Germinal center (tissue), 1 donor: ENCODE results near the gene HSPA8.
"Not testable (repeated sequence)": the region's sequence is repeated elsewhere in the genome, so short reads cannot be mapped to it uniquely, and the experiment has no call there.

Source experiments
- DNase-seq: peaks from one replicate; pipeline ENCODE4 v3.0.0; 2012; ENCODE audit warnings: mixed read lengths, low spot score

The HSPA8 gene

DNA sequence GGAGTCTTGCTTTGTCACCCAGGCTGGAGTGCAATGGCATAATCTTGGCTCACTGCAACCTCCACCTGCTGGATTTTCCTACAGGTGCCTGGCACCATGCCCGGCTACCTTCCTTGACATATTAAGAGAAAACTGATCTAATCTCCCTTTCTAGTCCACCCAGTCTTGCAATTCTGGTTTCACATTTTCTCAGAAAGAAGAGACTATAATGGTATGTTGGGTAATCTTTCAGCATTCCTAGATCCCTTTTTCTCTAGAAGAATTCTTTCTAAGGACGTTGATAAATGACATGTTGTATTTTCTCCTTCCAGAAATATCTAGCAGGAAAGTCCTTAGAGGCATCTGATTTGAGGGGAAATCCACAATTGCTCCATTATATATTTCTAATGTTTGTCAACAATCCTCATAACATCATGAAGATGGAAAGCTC lies 10.4 kb upstream of the HSPA8 start:
- no peak for DNase-seq

DNA sequence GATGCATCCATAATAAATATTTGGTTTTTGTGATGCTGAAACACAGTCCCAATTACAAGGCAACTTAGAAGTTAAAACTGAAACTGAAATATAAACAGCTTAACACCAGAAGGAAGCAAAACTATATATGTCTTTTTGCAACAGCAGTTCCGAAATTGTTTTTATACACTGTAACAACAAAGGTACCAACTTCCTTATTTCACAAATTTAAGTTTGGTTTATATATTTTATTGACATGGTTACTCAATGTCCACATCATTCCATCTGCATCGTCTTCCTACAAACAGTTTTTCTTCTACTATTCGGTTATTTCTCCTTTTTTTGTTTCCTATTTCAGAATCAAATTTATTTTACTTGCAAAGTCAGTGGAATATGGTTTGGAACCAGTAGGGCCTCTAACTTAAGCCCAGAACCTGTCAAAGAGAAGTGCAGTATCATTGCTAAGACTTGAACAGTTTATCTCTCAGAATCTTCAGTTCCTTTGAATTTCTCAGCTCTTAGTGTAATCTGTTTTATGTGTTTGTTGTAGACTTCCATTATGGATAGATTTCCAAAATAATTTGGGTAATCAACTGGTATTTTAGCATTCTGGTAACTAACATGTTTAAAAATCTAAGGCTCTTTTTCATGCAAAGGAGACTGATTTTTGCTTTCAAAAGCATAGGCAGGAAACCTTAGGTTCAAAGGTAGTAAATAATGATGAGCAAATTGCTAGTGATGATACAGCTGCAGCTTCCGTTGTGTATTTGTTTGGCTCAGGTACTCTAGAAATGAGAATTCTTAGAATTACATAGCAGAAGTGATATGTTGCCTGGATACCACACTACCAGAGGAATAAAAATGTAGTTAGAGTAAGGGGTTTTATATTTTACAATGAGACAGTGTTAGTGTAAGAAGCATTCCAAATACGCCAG lies 8.2 kb upstream of the HSPA8 start:
- peak; percentile 36 for DNase-seq

DNA sequence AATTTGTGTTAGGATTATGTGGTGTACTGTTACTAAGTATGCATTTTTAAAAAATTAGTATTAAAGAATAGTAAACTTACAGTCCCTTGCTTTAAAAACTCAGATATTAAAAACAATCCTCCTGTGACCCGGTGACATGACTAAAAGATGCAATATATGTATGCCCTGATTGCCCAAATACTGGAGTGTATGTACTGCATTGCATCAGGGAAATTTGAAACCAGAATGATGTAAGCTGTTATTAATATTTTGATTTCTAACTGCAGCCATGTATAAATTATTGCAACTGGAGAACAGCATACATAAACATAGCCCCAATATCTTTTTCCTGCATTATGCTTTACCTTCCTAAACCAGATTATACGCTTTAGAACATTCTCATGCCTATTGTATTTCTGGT lies 3.7 kb upstream of the HSPA8 start:
- DNase-seq = no peak

DNA sequence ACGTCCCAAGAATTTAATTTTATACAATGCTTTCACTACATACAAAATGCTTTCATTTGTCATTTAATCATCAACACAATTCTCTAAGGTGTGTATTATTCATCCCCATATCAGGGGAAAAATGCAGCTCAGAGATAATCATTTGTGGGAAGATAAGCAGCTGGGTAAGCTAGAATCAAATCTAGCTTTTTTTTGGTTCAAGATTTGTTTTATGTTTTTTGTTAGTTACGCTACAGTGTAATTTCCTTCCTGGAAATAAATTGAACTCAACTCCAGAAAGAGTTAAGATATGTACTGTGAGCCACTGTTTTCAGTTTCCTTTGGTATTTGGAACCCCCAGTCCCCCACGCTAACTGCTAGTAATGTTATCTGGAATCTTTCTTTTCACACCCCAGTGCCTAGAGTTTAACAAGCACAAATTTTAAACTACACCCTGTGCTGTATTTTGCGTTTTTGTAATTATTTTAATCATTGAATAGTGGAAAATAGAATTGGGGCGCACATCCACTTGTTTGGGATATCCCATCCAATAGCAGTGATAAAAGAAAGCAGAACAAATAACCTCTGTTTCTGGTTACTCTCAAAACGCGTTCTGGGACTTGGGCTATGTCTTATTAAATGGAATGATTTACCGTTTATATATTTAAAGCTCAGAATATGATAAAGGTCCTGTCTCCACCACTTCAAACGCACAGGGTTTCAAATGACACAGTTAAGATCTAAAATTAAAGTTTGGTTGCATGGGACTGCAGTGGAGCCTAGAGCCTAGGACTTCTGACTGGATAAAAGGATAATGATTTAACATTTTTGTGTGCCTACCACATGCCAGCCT lies 2.1 kb upstream of the HSPA8 start:
- no peak for DNase-seq

DNA sequence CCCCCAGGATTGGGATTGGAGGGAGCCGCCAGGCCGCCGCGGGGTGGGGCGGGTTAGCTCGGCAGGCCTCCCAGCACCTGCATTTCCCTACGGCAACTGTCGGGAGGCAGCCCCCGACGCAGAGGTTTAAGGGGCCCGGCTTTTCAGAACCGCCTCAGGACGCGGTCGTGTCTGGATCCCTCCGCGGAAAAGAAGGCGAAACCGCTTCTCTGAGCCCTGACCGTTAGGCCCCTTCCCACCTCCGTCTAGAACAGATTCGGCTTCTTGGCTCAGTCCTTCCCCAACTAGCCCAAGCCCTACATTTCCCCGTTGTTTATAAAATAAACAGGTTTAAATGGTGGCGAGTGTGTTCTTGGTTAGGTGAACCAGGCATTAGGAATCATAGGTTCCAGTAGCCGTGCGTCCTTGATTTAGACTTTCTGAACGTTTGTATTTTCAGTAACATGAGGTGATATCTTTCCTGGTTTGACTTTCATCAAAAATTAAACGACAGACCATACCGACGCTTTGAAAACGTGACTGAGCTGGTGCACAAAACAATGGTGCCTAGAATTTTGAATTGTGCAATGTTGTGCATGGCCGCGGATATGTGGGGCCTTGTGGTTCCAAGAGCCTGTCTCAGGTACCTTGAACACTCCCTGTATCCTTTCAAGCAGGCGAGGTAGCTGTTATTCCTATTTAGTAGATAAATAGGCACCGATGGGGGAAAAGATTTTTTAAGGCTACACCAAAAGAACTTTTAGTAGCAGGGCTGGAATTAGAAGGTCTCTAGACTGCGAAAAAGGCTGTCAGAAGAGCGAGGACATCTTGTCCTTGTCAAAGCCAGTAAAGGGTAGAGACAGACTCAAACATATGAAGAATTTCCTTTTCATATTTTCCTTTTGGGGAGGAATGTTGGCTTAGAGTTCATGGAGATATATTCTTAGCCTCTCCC lies 1.2 kb upstream of the HSPA8 start:
- no peak for DNase-seq

DNA sequence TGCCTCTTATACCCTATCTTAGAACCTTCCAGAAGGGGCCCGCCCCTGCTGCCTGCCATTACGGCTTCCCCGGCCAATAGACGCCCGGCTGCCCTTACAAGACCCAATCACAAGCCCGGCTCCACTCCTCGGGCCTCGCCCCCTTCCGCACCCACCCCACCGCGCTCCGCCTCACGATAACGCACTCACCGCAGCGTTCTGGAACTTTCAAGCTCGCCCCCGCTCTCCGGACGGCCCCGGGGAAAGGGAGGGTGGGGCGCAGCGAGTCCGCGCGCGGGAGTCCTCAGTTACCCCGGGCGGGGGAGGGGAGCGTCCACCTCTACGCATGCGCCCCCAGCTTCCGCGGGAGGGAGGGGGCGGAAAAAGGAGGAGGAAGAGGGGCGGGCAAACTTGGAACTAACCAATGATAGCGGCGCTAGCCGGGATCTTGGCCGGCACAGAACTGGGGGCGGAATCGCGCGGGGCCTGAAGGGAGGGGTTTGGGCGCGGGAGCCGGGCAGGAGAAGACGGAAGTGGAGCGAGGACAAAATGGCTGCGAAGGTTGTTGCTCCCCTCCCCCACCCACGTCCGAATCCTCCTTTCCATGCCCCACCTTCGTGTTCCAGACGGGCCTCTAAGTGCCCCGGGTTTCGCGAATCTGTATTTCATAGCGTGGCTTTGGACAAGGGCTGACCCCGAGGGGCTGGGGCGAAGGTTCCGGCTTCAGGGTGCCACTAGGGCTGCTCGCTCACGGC lies 389 bp upstream of the HSPA8 start:
- DNase-seq = peak; percentile 94

DNA sequence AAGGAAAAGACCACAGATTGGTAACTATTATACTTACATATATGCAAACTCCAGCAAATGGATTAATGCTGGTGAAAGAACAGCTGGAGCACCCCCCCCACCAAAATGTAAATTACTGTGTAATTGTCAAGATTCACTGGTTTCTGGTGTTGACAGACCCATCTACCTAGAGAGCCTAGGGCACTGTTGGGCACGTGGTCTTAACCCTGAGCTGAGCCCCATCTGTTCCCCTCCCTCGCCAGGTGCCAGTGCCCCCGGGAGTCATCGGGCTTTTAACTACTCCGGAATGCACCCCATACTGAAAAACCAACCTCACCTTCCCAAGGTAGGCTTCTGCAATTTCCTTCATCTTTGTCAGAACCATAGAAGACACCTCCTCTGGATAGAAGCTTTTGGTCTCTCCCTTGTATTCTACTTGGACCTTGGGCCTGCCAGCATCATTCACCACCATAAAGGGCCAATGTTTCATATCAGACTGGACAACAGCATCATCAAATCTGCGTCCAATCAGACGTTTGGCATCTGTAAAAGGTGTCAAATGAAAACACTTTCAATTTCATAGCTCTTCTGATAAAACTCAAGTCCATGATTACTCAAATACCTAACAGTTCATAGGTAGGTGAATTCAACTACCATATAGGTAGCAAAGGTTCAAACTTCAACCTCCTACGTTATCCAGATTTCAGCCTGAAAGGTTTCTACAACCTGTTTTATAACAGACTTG lies 1.5 kb downstream of the HSPA8 start:
- DNase-seq = no peak

DNA sequence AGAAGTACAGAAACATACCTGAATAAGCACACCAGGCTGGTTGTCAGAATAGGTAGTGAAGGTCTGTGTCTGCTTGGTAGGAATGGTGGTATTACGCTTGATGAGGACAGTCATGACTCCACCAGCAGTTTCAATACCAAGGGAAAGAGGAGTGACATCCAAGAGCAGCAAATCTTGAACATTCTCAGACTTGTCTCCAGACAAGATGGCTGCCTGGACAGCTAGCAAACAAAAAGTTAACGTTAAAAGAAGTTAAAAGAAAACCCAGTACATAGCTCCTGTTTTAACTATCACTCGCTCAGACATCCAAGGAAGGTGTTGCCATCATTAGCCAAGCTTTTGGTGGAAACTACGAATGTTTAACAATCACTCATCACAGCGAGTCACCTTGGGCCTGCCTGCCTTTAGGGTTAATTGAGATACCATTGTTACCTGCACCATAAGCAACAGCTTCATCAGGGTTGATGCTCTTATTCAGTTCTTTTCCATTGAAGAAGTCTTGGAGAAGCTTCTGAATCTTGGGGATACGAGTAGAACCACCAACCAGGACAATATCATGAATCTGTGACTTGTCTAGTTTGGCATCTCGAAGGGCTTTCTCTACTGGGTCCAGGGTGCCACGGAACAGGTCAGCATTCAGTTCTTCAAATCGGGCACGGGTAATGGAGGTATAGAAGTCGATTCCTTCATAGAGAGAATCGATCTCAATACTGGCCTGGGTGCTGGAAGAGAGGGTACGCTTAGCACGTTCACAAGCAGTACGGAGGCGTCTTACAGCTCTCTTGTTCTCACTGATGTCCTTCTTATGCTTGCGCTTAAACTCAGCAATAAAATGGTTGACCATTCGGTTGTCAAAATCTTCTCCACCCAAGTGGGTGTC lies 2.7 kb downstream of the HSPA8 start:
- DNase-seq = not testable (repeated sequence)

DNA sequence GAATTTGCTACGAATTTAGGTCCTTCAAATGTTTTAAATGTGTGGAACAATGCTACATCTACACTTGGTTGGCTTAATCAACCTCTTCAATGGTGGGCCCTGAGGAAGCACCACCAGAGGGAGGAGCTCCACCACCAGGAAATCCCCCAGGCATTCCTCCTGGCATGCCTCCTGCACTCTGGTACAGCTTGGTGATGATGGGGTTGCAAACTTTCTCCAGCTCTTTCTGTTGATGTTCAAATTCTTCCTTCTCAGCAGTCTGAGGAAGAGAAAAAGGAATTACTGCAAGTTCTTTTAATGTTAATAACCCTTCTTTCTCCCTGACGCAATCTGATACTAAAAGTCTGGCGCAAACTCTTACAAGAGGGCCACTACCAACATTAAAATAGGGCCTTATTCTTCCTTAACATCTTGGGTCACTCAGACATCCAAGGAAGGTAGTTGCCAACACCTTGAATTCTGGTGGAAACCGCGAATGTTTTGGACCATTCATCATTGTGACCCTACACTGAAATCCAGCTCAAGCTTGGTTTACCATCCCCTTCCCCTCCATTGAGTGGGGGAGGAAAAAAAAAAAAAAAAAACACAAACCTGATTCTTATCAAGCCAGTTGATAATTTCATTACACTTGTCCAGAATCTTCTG lies 4.2 kb downstream of the HSPA8 start:
- no peak for DNase-seq

DNA sequence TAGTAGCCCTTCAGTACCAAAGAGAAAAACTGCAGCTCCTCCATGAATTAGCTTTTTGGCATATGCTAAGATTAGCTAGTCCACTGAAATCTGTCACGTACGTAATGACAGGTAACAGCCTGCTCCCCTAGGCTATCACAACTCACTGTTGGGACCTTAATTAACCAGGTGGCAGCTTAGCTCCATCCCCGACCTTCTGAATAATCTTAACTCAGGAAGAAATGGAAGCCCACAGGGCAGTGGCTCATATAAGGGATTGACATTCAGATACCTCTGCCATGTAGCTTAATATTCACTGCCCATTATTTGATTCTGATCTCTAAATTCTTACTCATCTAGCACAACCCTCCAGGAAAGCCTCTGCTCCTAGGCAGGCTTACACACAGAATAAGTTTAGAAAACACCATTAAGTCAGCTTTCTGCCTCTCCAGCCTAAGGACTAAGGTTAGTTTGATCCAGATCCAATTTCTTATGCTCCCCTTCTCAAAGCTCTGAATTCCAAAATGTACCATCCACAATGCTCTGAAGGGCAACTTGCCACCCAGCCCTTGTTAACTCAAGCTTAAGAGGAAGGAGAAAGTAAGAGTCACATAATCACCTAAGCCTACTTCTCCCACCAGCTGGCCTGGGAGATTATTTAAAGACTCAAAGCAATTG lies 5.0 kb downstream of the HSPA8 start:
- DNase-seq = no peak

DNA sequence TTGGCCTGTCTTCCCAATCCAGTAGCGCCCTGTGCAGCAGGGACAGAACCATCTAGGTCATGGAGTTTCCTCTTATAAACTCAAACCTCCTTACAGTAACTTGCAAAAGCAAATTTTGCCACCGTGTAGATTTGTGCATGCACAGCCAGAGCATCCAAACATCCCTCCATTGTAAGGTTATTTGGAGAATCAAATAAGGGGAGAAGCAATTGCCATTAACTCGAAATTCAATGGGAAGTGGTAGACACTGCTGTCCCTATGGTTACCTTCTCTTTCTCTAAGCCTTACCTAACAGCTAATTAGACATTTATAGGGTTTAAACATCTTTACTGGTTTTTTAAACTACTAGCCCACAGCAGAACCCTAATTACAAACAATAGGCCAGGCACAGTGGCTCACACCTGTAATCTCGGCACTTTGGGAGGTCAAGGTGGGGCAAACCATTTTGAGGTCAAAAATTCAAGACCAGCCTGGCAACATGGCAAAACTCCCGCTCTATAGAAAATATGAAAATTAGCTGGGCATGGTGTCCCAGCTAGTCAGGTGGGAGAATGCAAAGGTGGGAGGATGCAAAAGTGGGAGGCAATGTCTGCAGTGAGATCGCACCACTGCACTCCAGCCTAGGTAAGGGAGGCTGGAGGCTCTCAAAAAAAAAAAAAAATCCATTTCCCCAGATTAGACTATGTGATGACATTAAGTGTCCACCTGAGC lies 6.6 kb downstream of the HSPA8 start:
- DNase-seq = no peak

DNA sequence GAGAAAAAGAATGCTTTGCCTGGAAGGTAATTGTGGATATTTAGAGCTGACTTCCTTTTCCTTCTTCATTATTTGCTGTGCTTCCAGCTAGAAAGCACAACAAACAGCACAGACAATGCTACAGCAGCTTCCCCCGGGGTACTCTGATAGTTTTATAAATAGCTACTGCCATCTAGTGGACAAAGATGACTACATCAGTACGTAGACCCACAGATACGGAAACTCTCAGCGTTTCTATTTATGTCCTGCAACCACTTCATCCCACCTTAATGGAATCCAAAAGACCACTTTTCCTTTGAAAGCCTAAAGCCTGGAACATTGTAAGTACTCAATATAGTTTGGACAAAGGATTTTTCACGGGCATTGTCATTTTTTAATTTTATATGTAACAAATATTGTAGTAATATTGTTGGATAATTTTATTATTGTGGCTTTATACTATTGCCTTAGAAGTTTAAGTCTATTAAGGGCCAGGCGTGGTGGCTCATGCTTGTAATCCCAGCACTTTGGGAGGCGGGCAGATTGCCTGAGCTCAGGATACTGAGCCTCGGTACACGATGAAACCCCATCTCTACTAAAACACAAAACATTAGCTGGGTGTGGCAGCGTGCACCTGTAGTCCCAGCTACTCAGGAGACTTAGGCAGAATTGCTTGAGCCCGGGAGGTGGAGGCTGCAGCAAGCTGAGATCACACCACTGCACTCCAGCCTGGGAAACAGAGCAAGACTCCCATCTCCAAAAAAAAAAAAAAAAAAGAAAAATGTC lies 7.5 kb downstream of the HSPA8 start:
- peak; percentile 63 for DNase-seq

DNA sequence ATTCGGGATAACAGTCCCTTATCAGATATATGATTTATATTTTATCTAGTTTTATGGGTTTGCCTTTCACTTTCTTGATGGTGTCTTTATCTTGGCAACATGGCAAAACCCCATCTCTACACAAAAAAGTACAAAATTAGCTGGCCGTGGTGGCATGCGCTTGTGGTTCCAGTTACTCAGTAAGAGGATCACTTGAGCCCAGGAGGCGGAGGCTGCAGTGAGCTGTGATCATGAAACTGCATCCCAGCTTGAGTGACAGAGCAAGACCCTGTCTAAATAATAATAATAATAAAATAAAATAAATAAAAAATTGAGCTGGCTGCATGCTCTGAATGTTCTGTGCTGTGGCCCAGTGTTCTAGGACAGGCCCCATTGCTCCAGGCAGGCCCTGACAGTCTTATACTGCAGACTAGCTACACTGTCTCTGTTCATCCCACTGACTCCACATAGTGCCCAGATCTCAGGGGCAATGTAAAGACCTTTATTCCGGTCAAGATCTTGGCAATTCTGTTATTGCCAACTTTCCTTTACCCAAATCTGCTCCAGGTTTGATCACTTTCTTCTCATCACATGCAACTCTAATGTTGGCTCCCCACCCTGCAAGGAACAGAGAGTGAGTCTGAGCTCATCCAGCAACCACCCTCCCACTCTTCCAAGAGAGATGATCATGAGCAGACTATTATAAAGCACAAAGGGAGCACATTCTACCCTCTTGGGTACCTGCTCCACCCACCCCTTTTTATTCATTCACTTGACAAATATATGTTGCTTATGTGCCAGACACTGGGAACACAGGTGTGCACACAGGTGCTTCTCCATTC lies 8.8 kb downstream of the HSPA8 start:
- no peak for DNase-seq

DNA sequence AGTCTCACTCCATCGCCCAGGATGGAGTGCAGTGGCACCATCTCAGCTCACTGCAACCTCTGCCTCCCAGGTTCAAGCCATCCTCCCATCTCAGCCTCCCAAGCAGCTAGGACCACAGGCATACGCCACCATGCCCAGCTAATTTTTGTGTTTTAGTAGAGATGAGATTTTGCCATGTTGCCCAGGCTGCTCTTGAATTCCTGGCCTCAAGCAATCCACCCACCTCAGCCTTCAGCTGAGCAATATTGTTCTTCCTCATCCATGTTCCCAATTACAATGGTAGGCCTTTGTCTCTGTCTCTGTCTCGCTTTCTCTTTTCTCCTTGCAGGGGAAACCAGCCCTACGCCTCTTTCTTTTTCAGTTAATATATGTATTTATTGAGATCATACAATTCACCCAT lies 10.3 kb downstream of the HSPA8 start:
- DNase-seq = no peak

DNA sequence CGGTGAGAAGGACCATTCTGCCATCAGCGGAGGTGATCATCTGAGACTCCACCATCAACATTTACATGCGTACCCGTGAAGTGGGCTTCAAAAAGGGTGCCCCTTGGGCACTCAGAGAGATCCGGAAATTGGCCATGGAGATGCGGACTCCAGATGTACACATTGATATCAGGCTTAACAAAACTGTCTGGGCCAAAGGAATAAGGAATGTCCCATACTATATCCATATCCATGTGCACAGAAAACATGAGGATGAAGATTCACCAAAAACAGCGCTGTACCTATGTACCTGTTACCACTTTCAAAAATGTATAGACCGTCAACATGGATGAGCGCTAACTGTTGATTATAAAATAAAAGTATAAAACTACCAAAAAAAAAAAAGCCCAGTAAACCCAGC lies 10.8 kb downstream of the HSPA8 start:
- no peak for DNase-seq

DNA sequence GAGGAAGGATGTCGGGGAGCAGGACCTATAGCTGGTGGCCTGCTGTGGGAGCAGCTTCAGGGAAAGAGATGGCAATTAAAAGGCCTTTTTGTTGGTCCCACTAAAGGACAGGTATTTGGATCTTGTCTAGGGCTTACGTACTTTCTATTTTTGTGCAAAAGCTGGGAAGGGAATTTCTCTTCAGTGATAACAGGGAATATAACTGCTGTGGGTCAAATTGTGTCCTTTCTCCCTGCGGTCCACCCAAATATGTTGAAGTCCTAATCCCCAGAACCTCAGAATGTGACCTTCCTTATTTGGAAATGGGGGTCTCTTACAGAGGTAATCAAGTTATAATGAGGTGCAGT lies 14.0 kb downstream of the HSPA8 start:
- DNase-seq = no peak
